ENCODE measurements around the gene ZNF227.
"Not testable (repeated sequence)": the region's sequence is repeated elsewhere in the genome, so short reads cannot be mapped to it uniquely, and the experiment has no call there.

Gene ZNF227

DNA sequence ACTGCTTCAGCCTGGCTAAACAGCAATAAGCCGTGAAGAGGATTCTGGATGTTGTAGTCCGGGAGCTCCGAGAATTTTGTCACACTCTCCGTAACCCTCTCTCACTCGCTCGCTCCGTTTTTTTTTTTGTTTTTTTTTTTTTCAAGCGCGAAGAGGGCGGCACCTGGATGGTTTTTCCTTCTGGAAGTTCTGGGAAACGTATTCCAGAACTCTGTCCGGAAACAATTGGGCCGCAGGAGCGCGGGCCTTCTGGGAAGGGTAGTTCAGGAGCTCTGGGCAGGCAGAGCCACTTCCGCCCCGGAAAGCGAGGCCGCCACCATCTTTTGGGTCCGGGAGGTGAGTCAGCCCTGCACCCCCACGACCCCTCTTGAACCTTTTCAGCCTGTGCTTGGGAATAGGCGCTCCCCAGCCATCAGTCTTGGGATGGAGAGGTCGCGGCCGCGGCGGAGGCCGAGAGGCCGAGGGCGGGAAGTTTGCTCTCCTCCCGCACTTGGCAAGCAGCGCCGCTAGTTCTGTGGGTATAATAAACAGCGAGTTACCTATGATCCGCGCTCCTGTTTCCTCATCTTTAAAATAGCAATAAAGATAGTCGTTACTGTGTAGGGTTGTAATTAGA is at the start of gene ZNF227:
ZNF227 (plus strand) TSS at position 283 of the 616 bp plus-strand sequence. CDS start 5,261 bp downstream, outside the sequence.
- peak; percentile 85 for DNase-seq

DNA sequence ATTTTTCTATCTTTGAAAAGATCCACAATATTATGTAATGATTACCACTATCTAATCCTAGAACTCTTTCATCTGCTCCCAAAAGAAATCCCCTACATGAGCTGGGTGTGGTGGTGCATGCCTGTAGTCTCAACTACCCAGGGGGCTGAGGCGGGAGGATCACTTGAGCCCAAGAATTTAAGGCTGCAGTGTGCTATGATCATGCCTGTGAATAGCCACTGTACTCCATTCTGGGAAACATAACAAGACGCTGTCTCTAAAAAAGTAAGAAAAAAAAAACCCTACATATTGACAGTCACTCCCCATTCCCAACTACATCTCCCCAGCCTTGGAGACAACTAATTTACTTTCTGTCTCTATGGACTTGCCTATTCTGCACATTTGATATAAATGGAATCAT is 48.5 kb upstream of the ZNF227 start:
- no peak for DNase-seq

DNA sequence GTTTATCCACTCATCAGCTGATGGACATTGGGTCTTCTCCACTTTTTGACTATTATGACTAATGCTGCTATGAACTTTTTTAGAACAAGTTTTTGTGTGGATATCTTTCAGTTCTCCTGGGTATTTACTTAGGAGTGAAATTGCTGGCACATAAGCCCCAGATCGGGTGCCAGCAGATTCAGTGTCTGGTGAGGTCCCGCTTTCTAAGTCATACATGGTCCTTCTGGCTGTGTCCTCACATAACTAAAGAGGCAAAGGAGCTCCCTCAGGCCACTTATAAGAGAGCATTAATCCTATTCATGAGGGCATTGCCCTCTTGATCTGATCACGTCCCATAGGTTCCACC is 48.0 kb upstream of the ZNF227 start:
- DNase-seq, result no peak

GRCh38 chr19:44164673-44165512 is 47.4 kb upstream of the ZNF227 start, which contains the start of gene ZNF226:
TSS of gene ZNF226 (plus strand) at chr19:44165100. CDS start at chr19:44170081, 4,981 bp downstream.
- peak; percentile 99 for DNase-seq

- not testable (repeated sequence) for DNase-seq
Measured at GRCh38 chr19:44170660-44171059, 41.7 kb upstream of the ZNF227 start.

DNA sequence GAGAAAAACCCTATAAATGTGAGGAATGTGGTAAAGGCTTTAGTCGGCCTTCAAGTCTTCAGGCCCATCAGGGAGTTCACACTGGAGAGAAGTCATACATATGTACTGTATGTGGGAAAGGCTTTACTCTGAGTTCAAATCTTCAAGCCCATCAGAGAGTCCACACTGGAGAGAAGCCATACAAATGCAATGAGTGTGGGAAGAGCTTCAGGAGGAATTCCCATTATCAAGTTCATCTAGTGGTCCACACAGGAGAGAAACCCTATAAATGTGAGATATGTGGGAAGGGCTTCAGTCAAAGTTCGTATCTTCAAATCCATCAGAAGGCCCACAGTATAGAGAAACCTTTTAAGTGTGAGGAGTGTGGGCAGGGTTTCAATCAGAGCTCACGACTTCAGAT is 35.7 kb upstream of the ZNF227 start:
- DNase-seq, result no peak

DNA sequence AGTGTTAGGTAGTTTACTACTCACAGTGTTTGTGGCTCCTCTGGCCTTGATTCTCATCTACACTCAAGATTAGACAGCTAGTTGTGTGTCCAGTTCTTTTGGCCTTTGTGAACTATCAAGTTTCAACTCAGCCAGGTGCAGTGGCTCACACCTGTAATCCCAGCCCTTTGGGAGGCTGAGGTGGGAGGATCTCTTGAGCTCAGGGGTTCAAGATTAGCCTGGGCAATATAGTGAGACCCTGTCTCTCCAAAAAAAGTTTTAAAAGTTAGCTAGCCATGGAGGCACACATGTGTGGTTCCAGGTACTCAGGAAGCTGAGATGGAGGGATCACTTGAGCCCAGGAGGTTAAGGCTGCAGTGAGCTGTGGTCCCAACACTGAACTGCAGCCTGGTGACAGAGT is 31.4 kb upstream of the ZNF227 start:
- no peak for DNase-seq

- DNase-seq, result no peak
Measured at GRCh38 chr19:44182145-44182544, 30.2 kb upstream of the ZNF227 start.

DNA sequence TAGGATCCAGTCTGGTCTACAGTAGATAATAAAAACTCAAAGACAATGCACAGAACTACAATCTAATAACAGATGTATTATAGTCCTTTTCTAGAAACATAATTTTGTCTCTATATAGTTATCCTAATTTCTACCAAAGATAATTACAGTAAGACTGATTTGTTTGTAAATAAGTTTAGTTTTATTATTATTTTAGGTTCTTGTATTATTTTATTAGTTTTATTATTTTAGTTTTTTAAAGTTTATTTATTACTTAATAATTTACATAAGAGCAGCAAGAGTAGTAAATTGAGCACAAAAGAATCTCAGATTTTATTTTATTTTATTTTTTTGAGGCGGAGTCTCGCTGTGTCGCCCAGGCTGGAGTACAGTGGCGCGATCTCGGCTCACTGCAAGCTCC is 22.3 kb upstream of the ZNF227 start:
- no peak for DNase-seq

- no peak for DNase-seq
Measured at GRCh38 chr19:44192127-44192526, 20.2 kb upstream of the ZNF227 start.

- no peak for DNase-seq
Measured at GRCh38 chr19:44196772-44197171, 15.6 kb upstream of the ZNF227 start.

- DNase-seq, result no peak
Measured at GRCh38 chr19:44202470-44202869, 9.9 kb upstream of the ZNF227 start.

DNA sequence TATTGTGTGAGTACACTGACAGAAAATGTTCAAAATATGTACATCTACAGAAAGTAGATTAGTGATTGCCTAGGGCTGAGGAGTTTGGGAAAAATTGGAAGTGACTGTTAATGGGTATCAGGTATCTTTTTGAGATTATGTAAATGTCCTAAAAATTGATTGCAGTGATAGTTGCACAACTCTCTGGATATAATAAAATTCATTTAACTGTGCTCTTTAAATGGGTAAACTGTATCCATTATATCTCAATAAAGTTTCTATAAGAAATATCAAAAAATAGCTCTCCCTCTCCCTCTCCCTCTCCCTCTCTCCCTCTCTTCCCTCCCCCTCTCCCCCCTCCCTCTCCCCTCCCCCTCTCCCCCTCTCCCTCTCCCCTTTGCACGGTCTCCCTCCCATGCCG is 9.4 kb upstream of the ZNF227 start:
- DNase-seq, result no peak

DNA sequence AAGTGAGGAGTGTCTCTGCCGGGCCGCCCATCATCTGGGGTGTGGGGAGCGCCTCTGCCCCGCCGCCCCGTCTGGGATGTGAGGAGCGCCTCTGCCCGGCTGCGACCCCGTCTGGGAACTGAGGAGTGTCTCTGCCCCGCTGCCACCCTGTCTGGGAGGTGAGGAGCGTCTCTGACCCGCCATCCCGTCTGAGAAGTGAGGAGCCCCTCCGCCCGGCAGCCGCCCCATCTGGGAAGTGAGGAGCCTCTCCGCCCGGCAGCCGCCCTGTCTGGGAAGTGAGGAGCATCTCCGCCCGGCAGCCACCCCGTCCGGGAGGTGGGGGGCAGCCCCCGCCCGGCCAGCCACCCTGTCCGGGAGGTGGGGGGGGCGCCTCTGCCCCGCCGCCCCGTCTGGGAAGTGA is 8.5 kb upstream of the ZNF227 start:
- not testable (repeated sequence) for DNase-seq

GRCh38 chr19:44204772-44205171 is 7.6 kb upstream of the ZNF227 start:
- no peak for DNase-seq

- DNase-seq, result peak; percentile 91
Measured at GRCh38 chr19:44207126-44207803, 5.1 kb upstream of the ZNF227 start.

DNA sequence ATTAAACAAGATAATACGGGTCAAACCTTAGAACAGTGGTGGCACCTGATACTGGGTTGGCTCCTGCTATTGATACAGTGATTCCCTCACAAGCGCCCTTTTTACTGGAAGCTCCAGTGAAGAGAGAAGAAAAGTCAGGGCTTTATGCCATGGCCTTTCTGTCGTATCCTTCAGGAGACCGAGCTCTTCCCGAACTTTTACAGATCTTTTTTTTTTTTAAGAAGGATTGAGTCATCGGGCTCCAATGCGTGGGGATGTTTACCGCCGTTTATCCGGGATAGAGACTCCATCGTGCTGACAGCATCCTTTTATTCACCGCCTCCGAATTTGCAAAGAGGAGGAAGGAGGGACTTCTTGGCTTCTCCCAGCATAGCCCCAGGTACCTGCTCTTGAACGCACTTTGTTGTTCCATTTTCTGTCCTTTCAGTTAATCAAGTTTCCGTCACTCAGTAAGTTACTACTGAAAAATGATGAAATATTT is 574 bp downstream of the ZNF227 start:
- no peak for DNase-seq

- DNase-seq, result not testable (repeated sequence)
Measured at GRCh38 chr19:44219926-44220325, 7.6 kb downstream of the ZNF227 start.

DNA sequence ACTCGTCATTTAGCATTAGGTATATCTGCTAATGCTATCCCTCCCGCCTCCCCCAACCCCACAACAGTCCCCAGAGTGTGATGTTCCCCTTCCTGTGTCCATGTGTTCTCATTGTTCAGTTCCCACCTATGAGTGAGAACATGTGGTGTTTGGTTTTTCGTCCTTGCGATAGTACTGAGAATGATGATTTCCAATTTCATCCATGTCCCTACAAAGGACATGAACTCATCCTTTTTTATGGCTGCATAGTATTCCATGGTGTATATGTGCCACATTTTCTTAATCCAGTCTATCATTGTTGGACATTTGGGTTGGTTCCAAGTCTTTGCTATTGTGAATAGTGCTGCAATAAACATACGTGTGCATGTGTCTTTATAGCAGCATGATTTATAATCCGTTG is 8.4 kb downstream of the ZNF227 start:
- not testable (repeated sequence) for DNase-seq

DNA sequence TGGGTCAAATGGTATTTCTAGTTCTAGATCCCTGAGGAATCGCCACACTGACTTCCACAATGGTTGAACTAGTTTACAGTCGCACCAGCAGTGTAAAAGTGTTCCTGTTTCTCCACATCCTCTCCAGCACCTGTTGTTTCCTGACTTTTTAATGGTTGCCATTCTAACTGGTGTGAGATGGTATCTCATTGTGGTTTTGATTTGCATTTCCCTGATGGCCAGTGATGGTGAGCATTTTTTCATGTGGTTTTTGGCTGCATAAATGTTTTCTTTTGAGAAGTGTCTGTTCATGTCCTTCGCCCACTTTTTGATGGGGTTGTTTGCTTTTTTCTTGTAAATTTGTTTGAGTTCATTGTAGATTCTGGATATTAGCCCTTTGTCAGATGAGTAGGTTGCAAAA is 9.0 kb downstream of the ZNF227 start:
- not testable (repeated sequence) for DNase-seq

DNA sequence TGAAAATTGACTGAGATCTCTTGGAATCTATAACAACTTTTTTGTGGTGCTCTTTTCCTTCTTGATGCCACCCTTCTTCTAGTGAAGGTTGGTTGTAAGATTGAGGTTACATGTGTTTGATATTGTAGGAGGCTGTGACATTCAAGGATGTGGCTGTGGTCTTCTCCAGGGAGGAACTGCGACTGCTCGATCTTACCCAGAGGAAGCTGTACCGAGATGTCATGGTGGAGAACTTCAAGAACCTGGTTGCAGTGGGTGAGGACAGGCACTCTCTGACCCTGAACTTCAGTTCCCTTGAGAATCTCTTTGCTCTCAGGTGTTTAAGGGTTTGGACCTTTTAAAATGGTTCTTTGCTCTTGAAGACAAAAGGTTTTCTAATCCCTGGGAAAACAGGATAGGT is 16.0 kb downstream of the ZNF227 start:
- DNase-seq, result no peak

DNA sequence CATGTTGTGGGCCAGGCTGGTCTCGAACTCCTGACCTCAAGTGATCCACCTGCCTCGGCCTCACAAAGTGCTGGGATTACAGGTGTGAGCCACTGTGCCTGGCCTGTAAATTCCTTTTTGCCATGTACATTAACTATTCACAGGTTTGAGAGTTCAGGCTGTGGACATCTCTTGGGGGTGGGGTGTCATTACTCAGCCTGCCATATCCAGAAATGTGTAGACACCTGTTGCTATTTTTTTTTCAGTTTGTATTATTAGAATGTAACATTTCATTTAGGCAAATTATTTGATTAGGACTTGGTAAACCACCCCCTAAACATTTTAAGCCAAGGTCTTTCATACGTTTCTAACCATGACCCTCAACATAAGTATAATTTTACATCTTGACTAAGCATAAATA is 20.5 kb downstream of the ZNF227 start:
- DNase-seq, result no peak

GRCh38 chr19:44236384-44236783 is 24.1 kb downstream of the ZNF227 start:
- DNase-seq, result no peak

DNA sequence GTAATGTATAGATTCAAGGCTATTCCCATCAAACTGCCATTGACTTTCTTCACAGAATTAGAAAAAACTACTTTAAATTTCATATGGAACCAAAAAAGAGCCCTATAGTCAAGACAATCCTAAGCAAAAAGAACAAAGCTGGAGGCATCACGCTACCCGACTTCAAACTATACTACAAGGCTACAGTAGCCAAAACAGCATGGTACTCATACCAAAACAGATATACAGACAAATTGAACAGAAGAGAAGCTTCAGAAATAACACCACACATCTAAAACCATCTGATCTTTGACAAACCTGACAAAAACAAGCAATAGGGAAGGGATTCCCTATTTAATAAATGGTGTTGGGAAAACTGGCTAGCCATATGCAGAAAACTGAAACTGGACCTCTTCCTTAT is 40.0 kb downstream of the ZNF227 start:
- not testable (repeated sequence) for DNase-seq

Data from DMS153 (cell line).